Measurements from ENCODE around the gene RGS12.

Gene RGS12

GRCh38 chr4:3307060-3307459, 14.2 kb downstream of the RGS12 start:
- no peak overlapping the region for H3K27ac ChIP-seq
- TF ChIP-seq, protein P1, sequence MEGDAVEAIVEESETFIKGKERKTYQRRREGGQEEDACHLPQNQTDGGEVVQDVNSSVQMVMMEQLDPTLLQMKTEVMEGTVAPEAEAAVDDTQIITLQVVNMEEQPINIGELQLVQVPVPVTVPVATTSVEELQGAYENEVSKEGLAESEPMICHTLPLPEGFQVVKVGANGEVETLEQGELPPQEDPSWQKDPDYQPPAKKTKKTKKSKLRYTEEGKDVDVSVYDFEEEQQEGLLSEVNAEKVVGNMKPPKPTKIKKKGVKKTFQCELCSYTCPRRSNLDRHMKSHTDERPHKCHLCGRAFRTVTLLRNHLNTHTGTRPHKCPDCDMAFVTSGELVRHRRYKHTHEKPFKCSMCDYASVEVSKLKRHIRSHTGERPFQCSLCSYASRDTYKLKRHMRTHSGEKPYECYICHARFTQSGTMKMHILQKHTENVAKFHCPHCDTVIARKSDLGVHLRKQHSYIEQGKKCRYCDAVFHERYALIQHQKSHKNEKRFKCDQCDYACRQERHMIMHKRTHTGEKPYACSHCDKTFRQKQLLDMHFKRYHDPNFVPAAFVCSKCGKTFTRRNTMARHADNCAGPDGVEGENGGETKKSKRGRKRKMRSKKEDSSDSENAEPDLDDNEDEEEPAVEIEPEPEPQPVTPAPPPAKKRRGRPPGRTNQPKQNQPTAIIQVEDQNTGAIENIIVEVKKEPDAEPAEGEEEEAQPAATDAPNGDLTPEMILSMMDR (IDR thresholded peaks at IDR 0.05) = no peak
- no peak for TF ChIP-seq ZFX (IDR thresholded peaks at IDR 0.05; ENCODE audit: borderline replicate concordance)

DNA sequence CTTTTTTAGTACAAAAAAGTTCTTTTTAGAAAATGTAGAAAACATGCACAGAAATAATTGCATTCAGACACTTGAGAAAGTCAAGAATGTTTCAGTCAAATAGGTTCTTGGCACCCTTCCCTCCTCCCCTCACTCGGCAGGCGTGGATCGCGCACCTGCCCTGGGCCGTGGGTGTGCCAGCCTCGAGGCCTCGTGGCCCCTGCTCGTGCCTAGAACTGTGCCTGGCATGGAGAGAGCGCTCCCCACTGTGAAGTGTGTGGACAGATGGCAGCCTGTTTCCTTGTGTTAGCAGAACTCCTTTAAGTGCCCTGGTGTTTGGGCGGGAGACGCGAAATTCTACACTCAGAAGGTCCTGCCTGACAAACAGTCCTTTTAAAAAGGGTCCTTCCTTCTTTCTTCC, 14.7 kb downstream of the RGS12 start:
- no peak overlapping the region for H3K27ac ChIP-seq
- TF ChIP-seq, protein P1 (IDR thresholded peaks at IDR 0.05) = no peak
- TF ChIP-seq ZFX (IDR thresholded peaks at IDR 0.05; ENCODE audit: borderline replicate concordance) = no peak

DNA sequence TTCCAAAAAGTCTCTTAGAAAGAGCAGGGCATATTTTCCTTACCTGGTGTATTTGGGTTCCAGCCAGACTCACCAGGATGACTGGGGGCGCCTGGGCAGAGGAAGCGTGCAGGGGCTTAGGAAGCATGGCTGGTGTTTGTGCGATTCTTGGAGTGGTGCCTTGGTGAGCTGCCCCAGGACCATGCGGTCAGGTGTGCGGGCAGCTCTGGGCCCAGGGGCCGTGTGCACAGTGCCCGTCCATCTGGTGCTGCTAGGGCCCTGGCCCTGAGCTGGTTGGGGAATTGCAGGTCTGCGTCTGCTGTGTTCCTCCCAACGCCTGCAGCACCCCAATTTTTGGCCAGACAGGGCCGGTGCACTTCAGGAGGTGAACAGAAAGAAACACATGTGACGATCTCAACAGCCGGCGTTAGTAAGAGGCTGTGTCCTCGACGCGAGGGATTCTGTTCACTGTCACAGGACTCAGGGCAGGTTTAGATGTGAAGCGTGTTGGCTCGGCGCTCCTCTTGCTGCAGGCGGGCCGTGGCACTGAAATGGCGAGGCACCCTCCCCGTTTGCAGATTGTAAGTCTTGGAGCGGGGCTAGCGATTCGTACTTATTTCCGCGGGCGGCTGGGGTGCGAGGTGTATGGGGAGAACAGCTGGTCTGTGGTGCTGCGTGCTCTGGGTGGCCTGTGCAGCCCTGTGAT, 15.2 kb downstream of the RGS12 start:
- no peak overlapping the region for H3K27ac ChIP-seq
- no peak for TF ChIP-seq ZFX (IDR thresholded peaks at IDR 0.05; ENCODE audit: borderline replicate concordance)
- TF ChIP-seq, protein P1 (IDR thresholded peaks at IDR 0.05) = no peak

DNA sequence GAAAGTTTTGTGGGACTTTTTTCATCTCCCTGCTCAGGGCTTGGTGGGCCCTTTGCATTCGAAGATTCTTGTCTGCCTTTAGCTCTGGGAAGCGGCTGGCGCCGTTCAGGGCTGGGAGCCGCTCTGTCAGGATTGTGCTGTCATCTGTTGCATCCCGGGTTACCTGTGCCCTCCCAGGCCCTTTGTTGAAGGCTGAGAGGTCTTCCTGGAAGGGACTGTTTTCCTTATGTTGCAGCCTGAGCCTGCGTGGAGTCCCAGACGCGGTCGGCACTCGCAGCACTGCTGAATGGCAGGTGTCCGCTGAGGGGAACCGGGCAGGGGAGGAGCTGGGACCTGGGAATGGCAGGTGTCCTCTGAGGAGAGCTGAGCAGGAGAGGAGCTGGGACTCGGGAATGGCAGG, 15.9 kb downstream of the RGS12 start:
- H3K27ac ChIP-seq = no peak overlapping the region

GRCh38 chr4:3310301-3311094, 17.7 kb downstream of the RGS12 start:
- TF ChIP-seq, protein P1 (IDR thresholded peaks at IDR 0.05) = no peak
- no peak for TF ChIP-seq ZFX (IDR thresholded peaks at IDR 0.05; ENCODE audit: borderline replicate concordance)
- no peak overlapping the region for H3K27ac ChIP-seq

More for the DNA sequence above, 15.9 kb downstream of the RGS12 start:
- TF ChIP-seq ZFX (IDR thresholded peaks at IDR 0.05; ENCODE audit: borderline replicate concordance) = no peak
- TF ChIP-seq, protein P1 (IDR thresholded peaks at IDR 0.05) = no peak

- H3K27ac ChIP-seq = no peak overlapping the region
- no peak for TF ChIP-seq ZFX (IDR thresholded peaks at IDR 0.05; ENCODE audit: borderline replicate concordance)
- TF ChIP-seq, protein P1 (IDR thresholded peaks at IDR 0.05) = no peak
Measured at GRCh38 chr4:3311095-3311372, 18.2 kb downstream of the RGS12 start.

DNA sequence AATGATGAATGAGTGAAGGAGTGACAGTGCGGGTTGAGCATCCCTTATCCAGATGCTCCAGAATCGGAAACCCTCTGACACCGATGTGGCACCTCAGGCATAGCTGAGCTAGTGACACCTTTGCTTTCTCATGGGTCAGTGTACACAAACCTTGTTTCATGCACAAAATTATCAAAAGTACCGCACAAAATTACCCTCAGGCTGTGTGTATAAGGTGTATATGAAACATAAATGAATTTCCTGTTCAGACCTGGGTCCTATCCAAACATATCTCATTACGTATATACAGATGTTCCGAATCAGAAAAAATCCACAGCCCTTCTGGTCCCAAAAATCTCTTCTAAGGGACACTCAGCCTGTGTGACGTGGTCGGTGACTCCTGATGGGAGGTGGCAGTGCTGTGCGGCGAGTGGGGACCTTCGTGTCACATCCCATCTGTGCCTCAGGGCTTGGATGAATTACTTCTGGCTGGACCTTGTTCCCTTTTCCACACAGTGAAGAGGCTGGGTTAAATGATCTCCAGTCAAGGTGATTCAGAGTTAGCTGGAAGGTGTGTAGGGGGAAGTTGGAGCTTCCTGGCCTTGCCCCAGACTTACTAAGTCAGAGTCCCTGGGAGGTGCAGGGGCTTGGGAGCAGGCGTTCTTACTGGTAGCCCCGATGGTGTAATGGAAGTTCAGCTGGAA, 18.8 kb downstream of the RGS12 start:
- no peak overlapping the region for H3K27ac ChIP-seq
- TF ChIP-seq ZFX (IDR thresholded peaks at IDR 0.05; ENCODE audit: borderline replicate concordance) = no peak
- TF ChIP-seq, protein P1 (IDR thresholded peaks at IDR 0.05) = no peak
